ENCODE measurements around the gene TRPM3. TPM values are rescaled to one million over a fixed set of nuclear protein-coding genes. Genes with fewer than 3 reads are reported as not detected.

TRPM3 gene
- total and polyA plus RNA-seq, 2 donors (not counting 1 experiment from before 2014, with no cell fraction given) = not detected

DNA sequence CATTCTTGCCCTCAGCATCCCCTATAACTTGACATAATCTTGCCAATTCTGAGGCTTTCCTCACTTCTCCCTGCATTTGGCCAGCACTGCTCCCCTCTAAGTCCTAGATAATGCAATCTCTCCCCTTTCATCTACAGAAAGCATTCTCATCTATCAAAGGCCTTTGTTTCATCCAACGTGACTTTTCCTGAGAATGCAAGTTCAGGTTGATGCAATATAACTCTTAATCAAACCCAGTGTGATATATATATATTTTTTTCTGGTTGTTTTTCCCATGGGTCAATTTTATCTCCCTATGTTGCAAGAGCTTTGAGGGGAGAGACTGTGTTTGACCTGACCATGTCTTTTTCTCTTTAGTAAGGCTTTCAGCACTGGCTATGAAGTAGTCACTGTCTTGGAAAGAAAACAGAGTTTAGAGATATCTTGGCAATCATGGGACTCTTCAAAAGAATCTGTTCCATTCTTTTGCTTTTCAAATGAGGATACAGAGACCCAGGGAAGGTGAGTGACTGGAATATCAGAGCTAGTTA lies 268.6 kb downstream of the TRPM3 start:
- no peak for ATAC-seq (ENCODE audit: low read depth)
- H3K4me2 ChIP-seq (replicated peaks; ENCODE audit: low read depth, low read length, poor library complexity, severe bottlenecking) = no peak overlapping the region
- no peaks in the 10 kb centered on the region for H3K4me1 ChIP-seq (ENCODE audit: control insufficient read depth in 2 of 2, insufficient read depth in 2 of 2, low read length in 2 of 2)
- Mint-ChIP-seq H3K4me3 (no peak overlapping the region), H3K9me3 (ENCODE audit: insufficient read depth) (no peaks in the 10 kb centered on the region), H3K27ac (no peak overlapping the region), H3K4me1 (no peaks in the 10 kb centered on the region), H3K27me3 (no peaks in the 10 kb centered on the region)
- no peak overlapping the region for H3K4me3 ChIP-seq (ENCODE audit: control extremely low read depth in 1 of 5, extremely low read depth in 1 of 5, insufficient read depth in 1 of 5, low read depth in 2 of 5, low read length in 4 of 5)
- no peaks in the 10 kb centered on the region for H3K27me3 ChIP-seq (replicated peaks in 1 of 4; ENCODE audit: control extremely low read depth in 1 of 4, control insufficient read depth in 3 of 4, insufficient read depth in 4 of 4, low read length in 3 of 4)
- no peaks in the 10 kb centered on the region for H4K20me1 ChIP-seq (ENCODE audit: control insufficient read depth, insufficient read depth, low read length, poor library complexity, severe bottlenecking)
- no peak overlapping the region for H2AFZ ChIP-seq (ENCODE audit: insufficient read depth, low read depth, low read length, poor library complexity, severe bottlenecking)
- no peak overlapping the region for H3K9ac ChIP-seq (ENCODE audit: low read length)
- no peak overlapping the region for H3K27ac ChIP-seq (ENCODE audit: low read length in 2 of 2)
- no peaks in the 10 kb centered on the region for H3K79me2 ChIP-seq (ENCODE audit: control insufficient read depth, insufficient read depth, low read length)
- no peak for TF ChIP-seq EZH2 (IDR thresholded peaks at IDR 0.05; ENCODE audit: borderline replicate concordance, insufficient read depth, low read depth, low read length, poor library complexity, severe bottlenecking)
- TF ChIP-seq, protein P1, sequence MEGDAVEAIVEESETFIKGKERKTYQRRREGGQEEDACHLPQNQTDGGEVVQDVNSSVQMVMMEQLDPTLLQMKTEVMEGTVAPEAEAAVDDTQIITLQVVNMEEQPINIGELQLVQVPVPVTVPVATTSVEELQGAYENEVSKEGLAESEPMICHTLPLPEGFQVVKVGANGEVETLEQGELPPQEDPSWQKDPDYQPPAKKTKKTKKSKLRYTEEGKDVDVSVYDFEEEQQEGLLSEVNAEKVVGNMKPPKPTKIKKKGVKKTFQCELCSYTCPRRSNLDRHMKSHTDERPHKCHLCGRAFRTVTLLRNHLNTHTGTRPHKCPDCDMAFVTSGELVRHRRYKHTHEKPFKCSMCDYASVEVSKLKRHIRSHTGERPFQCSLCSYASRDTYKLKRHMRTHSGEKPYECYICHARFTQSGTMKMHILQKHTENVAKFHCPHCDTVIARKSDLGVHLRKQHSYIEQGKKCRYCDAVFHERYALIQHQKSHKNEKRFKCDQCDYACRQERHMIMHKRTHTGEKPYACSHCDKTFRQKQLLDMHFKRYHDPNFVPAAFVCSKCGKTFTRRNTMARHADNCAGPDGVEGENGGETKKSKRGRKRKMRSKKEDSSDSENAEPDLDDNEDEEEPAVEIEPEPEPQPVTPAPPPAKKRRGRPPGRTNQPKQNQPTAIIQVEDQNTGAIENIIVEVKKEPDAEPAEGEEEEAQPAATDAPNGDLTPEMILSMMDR (IDR thresholded peaks at IDR 0.05) = no peak
- DNase-seq = no peak
- CTCF ChIA-PET = no interaction called here
- intact Hi-C loops (cut with micrococcal nuclease) = no loop called here
- POLR2A ChIA-PET = no interaction called here
- no peaks in the 10 kb centered on the region for H3K9me3 ChIP-seq (ENCODE audit: control extremely low read depth in 1 of 3, control insufficient read depth in 2 of 3, insufficient read depth in 1 of 3, low read length in 2 of 3)
- H3K36me3 ChIP-seq (replicated peaks in 1 of 2; ENCODE audit: control extremely low read depth in 1 of 2, control insufficient read depth in 1 of 2, extremely low read depth in 1 of 2, insufficient read depth in 2 of 2, low read length in 1 of 2) = no peaks in the 10 kb centered on the region
- no CpG with 5 or more reads among the region's 1 CpG for WGBS (ENCODE audit: insufficient coverage)

DNA sequence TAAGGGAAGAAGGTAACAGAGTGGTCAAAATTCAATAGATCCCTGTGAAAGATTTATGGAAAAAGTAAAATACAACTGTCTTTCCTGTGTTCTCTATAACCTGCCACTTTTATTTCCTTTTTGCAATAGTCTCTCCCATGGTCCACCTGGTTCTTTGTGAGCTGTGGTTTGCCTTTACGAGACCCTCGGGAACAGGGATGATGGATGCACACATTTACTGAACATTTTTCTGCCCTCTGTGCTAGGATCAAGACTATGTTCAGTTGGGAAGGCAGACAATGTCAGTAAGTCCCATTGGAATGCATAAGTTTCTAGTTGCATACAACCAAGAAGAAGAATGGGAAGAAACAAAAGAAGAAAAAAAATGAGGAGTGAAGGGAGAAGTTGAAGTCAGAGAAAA lies 281.2 kb downstream of the TRPM3 start:
- intact Hi-C loops (cut with micrococcal nuclease) = no loop called here
- TF ChIP-seq, protein P1 (IDR thresholded peaks at IDR 0.05) = no peak
- TF ChIP-seq EZH2 (IDR thresholded peaks at IDR 0.05; ENCODE audit: borderline replicate concordance, insufficient read depth, low read depth, low read length, poor library complexity, severe bottlenecking) = no peak

More for the DNA sequence above, 281.2 kb downstream of the TRPM3 start:
- Histone ChIP-seq H3K27ac (ENCODE audit: low read length in 2 of 2) (no peak overlapping the region), H3K27me3 (replicated peaks in 1 of 4; ENCODE audit: control extremely low read depth in 1 of 4, control insufficient read depth in 3 of 4, insufficient read depth in 4 of 4, low read length in 3 of 4) (no peaks in the 10 kb centered on the region), H3K4me2 (replicated peaks; ENCODE audit: low read depth, low read length, poor library complexity, severe bottlenecking) (no peak overlapping the region), H4K20me1 (ENCODE audit: control insufficient read depth, insufficient read depth, low read length, poor library complexity, severe bottlenecking) (no peaks in the 10 kb centered on the region), H3K9me3 (ENCODE audit: control extremely low read depth in 1 of 3, control insufficient read depth in 2 of 3, insufficient read depth in 1 of 3, low read length in 2 of 3) (no peaks in the 10 kb centered on the region), H3K9ac (ENCODE audit: low read length) (no peak overlapping the region), H3K4me1 (ENCODE audit: control insufficient read depth in 2 of 2, insufficient read depth in 2 of 2, low read length in 2 of 2) (no peaks in the 10 kb centered on the region), H3K79me2 (ENCODE audit: control insufficient read depth, insufficient read depth, low read length) (no peaks in the 10 kb centered on the region), H2AFZ (ENCODE audit: insufficient read depth, low read depth, low read length, poor library complexity, severe bottlenecking) (no peak overlapping the region), H3K36me3 (replicated peaks in 1 of 2; ENCODE audit: control extremely low read depth in 1 of 2, control insufficient read depth in 1 of 2, extremely low read depth in 1 of 2, insufficient read depth in 2 of 2, low read length in 1 of 2) (no peaks in the 10 kb centered on the region), H3K4me3 (ENCODE audit: control extremely low read depth in 1 of 5, extremely low read depth in 1 of 5, insufficient read depth in 1 of 5, low read depth in 2 of 5, low read length in 4 of 5) (no peak overlapping the region)
- Mint-ChIP-seq H3K9me3 (ENCODE audit: insufficient read depth) (no peaks in the 10 kb centered on the region), H3K27me3 (no peaks in the 10 kb centered on the region), H3K4me3 (no peak overlapping the region), H3K4me1 (no peaks in the 10 kb centered on the region), H3K27ac (no peak overlapping the region)
- ATAC-seq (ENCODE audit: low read depth) = no peak
- ChIA-PET CTCF (no interaction called here), POLR2A (no interaction called here)
- 100% methylated on average over 2 of the region's 2 CpGs for WGBS (ENCODE audit: insufficient coverage)
- DNase-seq = no peak
